GM13976 (cell line): ENCODE measurements around the gene NBEA.

Experiments
- DNase-seq: peaks from one replicate; pipeline ENCODE4 v3.0.0; 2012; ENCODE audit warnings: low spot score
- CTCF ChIP-seq: IDR thresholded peaks from 2 replicates; pipeline ENCODE4 v1.5.1; 2012; ENCODE audit warnings: borderline replicate concordance, mild to moderate bottlenecking; ENCODE audit not compliant: insufficient read depth; ENCODE audit errors: extremely low read depth, missing control alignments, control extremely low read depth
- in situ Hi-C: fragments of 300-500 bp; cut with MboI; formaldehyde crosslinking; loops from one replicate; pipeline ENCODE4 v1.12.0; 2022; ENCODE audit warnings: low sequenced_read_pairs, mixed read lengths, inconsistent platforms; ENCODE audit not compliant: unreplicated experiment

Gene NBEA

DNA sequence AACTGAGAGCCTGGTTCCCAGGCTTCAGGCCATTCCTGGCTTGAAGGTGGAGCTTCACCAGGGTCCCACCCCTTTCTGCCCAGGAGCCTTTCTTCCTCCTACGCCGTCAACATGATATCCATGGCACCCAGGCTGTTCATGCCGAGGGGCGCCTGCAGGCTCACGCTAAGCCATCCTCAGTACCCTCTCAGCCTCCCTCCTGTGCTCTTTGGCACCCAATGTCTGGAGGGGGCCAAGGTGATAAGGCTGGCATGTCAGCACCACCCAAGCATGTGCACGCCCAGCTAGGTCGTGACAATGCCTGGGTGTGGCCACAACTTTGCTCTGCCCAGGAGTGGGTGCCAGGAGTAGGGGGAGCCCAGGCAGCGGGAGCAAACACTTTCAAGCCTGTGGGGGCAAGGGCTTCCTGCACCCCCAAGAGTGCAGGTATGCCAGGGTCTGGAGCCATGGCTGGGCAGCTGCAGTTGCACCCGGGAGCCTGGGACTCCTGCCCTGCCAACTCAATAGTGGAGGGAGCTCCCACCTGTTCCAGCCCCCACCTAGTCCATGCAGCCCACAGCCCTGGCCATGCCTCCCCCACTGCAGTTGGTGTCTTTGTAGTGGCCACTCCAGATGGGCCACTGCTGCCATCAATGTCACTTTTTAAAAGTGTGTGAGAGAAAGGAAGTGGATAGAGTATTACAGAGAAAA is 314.5 kb downstream of the NBEA start:
- in situ Hi-C loops = no loop called here
- no peak for TF ChIP-seq CTCF
- no peak for DNase-seq

DNA sequence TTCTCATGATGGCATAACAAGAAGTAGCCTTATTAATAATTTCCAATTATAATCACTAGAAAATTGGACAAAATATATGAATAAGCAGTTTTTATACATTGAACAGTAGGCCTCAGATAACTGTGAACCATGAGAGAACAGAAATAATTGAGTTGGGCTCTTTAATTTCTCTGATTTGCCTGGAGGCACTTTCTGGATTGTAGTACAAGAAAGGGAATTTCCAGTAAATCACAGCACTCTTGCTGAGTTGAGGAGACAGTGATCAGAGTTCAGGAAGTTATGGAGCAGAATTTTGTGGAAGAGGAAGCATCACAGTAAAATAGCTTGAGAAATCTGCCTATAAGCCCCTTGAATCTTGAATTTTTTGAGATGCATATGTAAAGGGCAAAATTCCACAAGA is 318.2 kb downstream of the NBEA start:
- DNase-seq = no peak
- TF ChIP-seq CTCF = no peak
- in situ Hi-C loops = no loop called here

- TF ChIP-seq CTCF = no peak
- in situ Hi-C loops = no loop called here
Observed at GRCh38 chr13:35266412-35266811, 324.3 kb downstream of the NBEA start.

DNA sequence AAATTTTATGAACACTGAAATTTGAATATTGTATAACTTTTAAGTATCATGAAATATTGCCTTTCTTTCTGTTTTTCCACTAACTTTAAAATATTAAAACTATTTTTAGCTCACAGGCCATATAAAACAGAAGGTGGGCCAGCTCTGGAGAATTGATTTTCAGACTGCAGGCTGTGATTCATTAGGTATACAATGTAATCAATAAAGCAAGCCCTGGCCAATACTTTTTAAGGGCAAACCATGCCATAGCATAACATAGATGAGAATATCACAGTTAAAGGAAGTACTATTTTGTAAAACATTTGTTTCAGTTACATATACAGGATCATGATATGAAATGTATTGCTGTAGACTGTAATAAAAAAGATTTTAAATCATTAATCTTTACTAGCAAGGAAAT is 336.8 kb downstream of the NBEA start:
- no peak for TF ChIP-seq CTCF
- no peak for DNase-seq
- in situ Hi-C loops = no loop called here

More at GRCh38 chr13:35266412-35266811, 324.3 kb downstream of the NBEA start:
- DNase-seq = no peak

DNA sequence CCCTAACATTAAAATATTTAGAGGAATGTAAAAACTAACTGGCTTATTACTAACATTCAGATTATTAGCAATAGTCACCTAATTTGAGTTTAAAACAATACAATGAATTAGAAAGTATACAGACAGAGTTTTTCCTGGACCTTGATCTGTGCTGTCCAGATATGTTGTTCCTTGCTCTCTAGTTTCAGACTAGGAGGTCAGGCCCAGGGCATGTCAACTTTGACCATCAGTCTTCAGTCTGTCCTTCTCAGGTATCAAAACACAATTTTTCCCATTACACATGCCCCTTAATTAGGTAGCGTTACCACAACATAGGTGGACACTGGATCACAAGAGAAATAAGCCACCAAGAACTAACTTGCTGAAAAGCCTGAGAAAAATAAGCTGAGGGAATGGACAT is 337.4 kb downstream of the NBEA start:
- DNase-seq = no peak
- no peak for TF ChIP-seq CTCF
- in situ Hi-C loops = no loop called here

- DNase-seq = no peak
- no peak for TF ChIP-seq CTCF
- in situ Hi-C loops = no loop called here
Observed at GRCh38 chr13:35283856-35284255, 341.8 kb downstream of the NBEA start.
